LNCAP (cell line): ENCODE measurements around the gene CDK7.

Experiments
- CTCF ChIP-seq: fragments of 450-650 bp; IDR thresholded peaks from 2 replicates; pipeline ENCODE4 v1.5.1; 2017; ENCODE audit warnings: mild to moderate bottlenecking

The CDK7 gene

GRCh38 chr5:69288069-69288468 is 53.4 kb downstream of the CDK7 start:
- no peak for TF ChIP-seq CTCF

DNA sequence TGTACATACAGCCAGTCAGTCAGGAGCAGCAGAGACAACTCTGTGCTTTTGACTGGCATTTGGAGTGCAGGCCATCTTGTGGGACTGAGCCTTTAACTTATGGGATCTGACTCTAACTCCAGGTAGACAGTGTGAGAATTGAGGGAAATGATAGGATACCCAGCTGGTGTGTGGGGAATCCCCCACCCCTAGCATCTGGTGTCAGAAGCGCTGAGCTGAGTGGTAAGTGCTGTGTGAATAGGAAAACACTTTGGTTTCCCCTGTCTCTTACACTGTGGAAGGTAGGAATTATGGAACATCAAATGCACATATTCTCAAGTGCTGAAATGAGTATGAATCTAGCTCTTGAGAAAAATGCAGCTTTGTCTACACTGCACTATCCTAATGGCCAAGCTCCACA is 54.0 kb downstream of the CDK7 start:
- TF ChIP-seq CTCF, result no peak

DNA sequence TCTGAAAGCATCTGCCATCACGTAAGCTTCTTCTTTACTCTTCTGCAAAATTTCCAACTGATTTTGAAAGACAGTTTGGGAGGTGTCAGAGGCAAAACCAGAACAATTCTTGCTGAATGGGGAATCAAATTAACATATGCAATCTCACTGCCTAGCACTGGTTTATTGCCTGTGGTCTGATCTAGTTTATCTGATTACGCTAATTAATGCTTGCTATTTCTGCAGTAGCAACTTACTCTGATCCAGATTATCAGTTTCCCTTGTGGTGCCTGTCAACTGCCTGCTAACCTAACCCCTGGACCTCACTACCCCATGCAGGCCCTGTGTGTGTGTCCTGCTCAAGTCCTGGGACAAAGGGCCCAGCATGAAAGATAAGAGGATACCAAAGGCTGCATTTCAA is 57.6 kb downstream of the CDK7 start:
- no peak for TF ChIP-seq CTCF

GRCh38 chr5:69293882-69294281 is 59.2 kb downstream of the CDK7 start:
- TF ChIP-seq CTCF, result no peak

GRCh38 chr5:69295088-69295754 is 60.5 kb downstream of the CDK7 start:
- no peak for TF ChIP-seq CTCF

- TF ChIP-seq CTCF, result no peak
Measured at GRCh38 chr5:69299625-69300024, 64.9 kb downstream of the CDK7 start.

DNA sequence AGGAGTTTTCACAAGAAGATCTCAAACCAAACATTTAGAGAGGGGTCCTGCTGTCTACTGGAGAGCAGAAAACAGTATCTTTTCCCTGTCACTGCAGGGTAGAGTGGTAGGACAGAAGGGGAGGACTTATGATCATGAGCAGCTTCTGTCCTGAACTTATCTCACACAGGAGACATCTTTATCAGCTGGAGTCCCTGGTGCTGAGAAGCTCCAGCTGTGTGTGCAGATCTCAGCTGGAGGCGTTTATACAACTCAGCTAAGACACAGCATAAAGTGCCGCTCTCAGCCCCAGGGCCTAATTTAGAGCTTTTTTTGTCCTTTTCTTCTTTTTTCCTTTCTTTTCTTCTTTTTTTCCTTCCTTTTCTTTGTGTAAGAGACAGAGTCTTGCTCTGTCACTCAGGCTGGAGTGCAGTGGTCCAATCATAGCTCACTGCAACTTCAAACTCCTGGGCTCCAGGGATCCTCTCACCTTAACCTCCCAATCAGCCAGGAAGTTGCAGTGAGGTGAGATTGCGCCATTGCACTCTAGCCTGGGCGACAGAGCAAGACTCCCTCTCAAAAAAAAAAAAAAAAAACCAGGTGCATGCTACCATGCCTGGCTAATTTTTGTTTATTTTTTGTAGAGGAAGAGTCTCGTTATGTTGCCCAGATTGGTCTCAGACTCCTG is 66.0 kb downstream of the CDK7 start:
- TF ChIP-seq CTCF, result no peak

DNA sequence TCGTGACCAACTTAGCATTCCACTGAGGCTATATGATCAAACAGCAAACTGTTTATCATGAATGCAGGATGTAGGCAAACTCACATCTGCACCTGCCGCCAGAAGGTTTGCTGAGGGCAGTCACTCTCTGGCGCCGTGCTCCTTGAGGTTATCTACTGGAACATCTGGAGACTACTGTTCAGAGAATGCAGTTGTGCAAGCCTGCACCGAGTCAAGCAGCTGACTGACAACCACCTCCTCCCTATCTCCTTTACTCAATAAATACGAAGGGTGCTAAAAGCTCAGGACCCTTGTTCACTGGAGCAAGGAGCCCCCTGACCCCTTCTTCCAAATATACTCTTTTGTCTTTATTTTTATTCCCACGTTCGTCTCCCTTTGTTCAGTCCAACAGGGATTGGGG is 70.8 kb downstream of the CDK7 start:
- no peak for TF ChIP-seq CTCF
